K562 (cell line): ENCODE results near the gene RORC. TPM values are rescaled to one million over a fixed set of nuclear protein-coding genes. Genes with fewer than 3 reads are reported as not detected.

Experiments
- JUND ChIP-seq, 2 experiments: IDR thresholded peaks; 2 replicates in 1 of 2; 3 replicates in 1 of 2; pipeline ENCODE4 v1.6.1; 2011; ENCODE audit warnings: borderline replicate concordance in 2 of 2, low read depth in 2 of 2, low read length in 2 of 2, improper control_type of control experiment in 1 of 2, missing biosample characterization in 1 of 2, missing genetic modification characterization in 1 of 2, missing genetic modification reagents in 1 of 2
- MAFK ChIP-seq: IDR thresholded peaks from 2 replicates; pipeline ENCODE4 v1.6.1; 2011; ENCODE audit warnings: low read length, improper control_type of control experiment
- MBD2 ChIP-seq: sonication (generic); IDR thresholded peaks from 2 replicates; pipeline ENCODE4 v1.6.1; 2016; ENCODE audit warnings: low read depth, borderline replicate concordance
- NFRKB ChIP-seq: fragments of 450-650 bp; IDR thresholded peaks from 2 replicates; pipeline ENCODE4 v1.6.1; 2016; ENCODE audit warnings: low read depth
- PHB2 ChIP-seq: fragments of 450-650 bp; IDR thresholded peaks from 2 replicates; pipeline ENCODE4 v1.6.1; 2017; ENCODE audit warnings: low read depth
- POU5F1 ChIP-seq: fragments of 150-350 bp; IDR thresholded peaks from 2 replicates; pipeline ENCODE4 v1.6.1; 2014; ENCODE audit warnings: borderline replicate concordance, low read length, low read depth, mild to moderate bottlenecking; ENCODE audit not compliant: partially characterized antibody
- RBM15 ChIP-seq: fragments of 200-400 bp; formaldehyde crosslinking; IDR thresholded peaks from 2 replicates; pipeline ENCODE4 v1.6.1; 2018; ENCODE audit warnings: mild to moderate bottlenecking, low read length, moderate library complexity; ENCODE audit not compliant: insufficient read depth
- RBM17 ChIP-seq: fragments of 200-400 bp; formaldehyde crosslinking; IDR thresholded peaks from 2 replicates; pipeline ENCODE4 v1.6.1; 2017; ENCODE audit warnings: low read depth, mild to moderate bottlenecking, low read length, borderline replicate concordance
- RBM25 ChIP-seq: fragments of 200-400 bp; formaldehyde crosslinking; IDR thresholded peaks from 2 replicates; pipeline ENCODE4 v1.6.1; 2018; ENCODE audit warnings: low read length, low read depth, moderate library complexity; ENCODE audit not compliant: severe bottlenecking
- STAG1 ChIP-seq: sonication (generic); formaldehyde crosslinking; IDR thresholded peaks from 2 replicates; pipeline ENCODE4 v1.5.0; 2020; ENCODE audit warnings: missing genetic modification reagents, borderline replicate concordance
- STAT5A ChIP-seq: IDR thresholded peaks from 2 replicates; pipeline ENCODE4 v1.6.1; 2012; ENCODE audit warnings: low read length, inconsistent platforms, borderline replicate concordance
- TAF1 ChIP-seq: IDR thresholded peaks from 2 replicates; pipeline ENCODE4 v1.6.1; 2011; ENCODE audit warnings: mild to moderate bottlenecking, low read length, moderate library complexity; ENCODE audit not compliant: insufficient read depth, control insufficient read depth, severe bottlenecking; ENCODE audit errors: extremely low read depth
- THRAP3 ChIP-seq: fragments of 450-650 bp; IDR thresholded peaks from 2 replicates; pipeline ENCODE4 v1.6.1; 2016; ENCODE audit warnings: mild to moderate bottlenecking, inconsistent platforms, borderline replicate concordance
- U2AF2 ChIP-seq: fragments of 200-400 bp; formaldehyde crosslinking; optimal IDR thresholded peaks from 2 replicates; pipeline ENCODE3; 2017; ENCODE audit warnings: low read depth, mild to moderate bottlenecking, low read length
- XRCC3 ChIP-seq: fragments of 450-650 bp; IDR thresholded peaks from 2 replicates; pipeline ENCODE4 v1.6.1; 2017; ENCODE audit warnings: mild to moderate bottlenecking, moderate library complexity
- ZNF23 ChIP-seq: fragments of 250-450 bp; sonication (Bioruptor Pico); IDR thresholded peaks from 2 replicates; pipeline ENCODE4 v1.4.0; 2020; ENCODE audit warnings: mild to moderate bottlenecking
- polyA plus RNA-seq, 8 experiments: library from polyadenylated mRNA; depleted of rRNA in 4 of 8; stranded (reverse) in 5 of 8; unstranded in 3 of 8; fragments of >200 nt; fragmentation: Nextera tagmentation in 2 of 8; fragmentation: Illumina TruSeq in 1 of 8; extraction: Ambion mirVana in 2 of 8; extraction: Trizol in 1 of 8; gene quantifications; 2 replicates each; pipeline versions ENCODE4 v1.2.1 to v1.2.3, GENCODE V29; 2011 to 2014; ENCODE audit warnings: inconsistent platforms in 1 of 8, missing spikeins in 1 of 8
- total RNA-seq, 7 experiments: library from RNA; depleted of rRNA in 6 of 7; stranded (reverse); fragments of >200 nt in 6 of 7; fragmentation: Illumina TruSeq in 2 of 7; extraction: Trizol in 2 of 7; gene quantifications; 2 replicates each; pipeline versions ENCODE4 v1.2.1 to v1.2.3, GENCODE V29; 2011 to 2021; ENCODE audit warnings: low replicate concordance in 1 of 7
- TF ChIP-seq, protein P1 (sequence below): fragments of 450-650 bp; IDR thresholded peaks from 2 replicates; pipeline ENCODE4 v1.6.1; 2016; ENCODE audit warnings: missing biosample characterization, missing genetic modification characterization
- TF ChIP-seq, protein P2 (sequence below): fragments of 450-650 bp; formaldehyde crosslinking; IDR thresholded peaks from 2 replicates; pipeline ENCODE4 v1.4.0; 2020; ENCODE audit warnings: mild to moderate bottlenecking
- TF ChIP-seq, protein P3 (sequence below): sonication (generic); formaldehyde crosslinking; IDR thresholded peaks from 2 replicates; pipeline ENCODE4 v1.8.0; 2023; ENCODE audit warnings: missing genetic modification reagents, mild to moderate bottlenecking, borderline replicate concordance

RORC gene
- total and polyA plus RNA-seq, 9 of the 15 experiments (the other 6 are each of a cell fraction or from before 2014, with no cell fraction given), result not detected

DNA sequence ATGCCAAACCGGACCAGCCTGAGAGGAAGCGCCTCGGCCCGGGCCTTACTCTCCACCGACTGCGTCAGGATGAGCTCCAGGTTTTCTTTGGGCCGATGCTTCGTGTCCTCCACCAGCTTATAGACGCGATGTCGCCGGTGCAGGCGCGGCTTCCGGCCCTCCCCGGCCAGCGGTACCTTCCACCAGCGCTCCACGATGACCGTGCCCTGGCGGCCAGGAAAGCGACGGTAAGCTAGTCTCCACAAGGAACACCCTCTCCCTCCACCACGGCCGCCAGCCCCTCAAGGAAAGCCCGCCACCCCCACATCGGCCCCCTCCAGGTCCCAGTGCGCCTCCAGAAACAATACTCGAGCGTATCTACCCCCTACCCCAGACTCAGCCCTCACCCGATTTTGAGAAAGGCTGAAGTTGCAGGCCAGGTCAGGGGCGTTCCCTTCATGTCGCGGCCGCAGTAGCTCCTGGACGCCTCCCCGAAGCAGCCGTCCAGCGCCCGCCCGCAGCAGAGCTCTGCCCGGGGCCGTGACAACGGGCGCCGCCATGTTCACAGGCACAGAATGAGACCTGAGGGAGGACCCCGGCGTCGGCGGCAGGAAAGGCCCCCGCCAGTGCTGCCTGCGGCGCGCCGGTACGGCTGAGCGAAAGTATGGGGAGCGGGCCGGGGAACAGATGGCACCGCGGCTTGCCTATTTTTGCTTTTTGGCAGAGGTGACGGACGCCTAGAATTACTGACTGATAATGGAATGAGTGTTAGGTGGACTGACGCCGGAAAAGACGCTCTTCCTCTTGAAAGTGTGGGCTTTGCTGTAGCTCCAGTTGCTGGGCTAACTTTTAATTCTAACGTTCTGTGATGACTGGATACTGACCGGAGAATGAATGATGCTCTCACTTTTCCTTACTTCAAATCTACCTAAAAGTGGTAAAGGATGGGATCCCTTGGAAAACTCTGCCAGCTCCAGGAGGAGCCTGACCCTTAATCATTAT lies 68.4 kb downstream of the RORC start, which contains the start of gene MRPL9 (continued):
- TF ChIP-seq, protein P1, sequence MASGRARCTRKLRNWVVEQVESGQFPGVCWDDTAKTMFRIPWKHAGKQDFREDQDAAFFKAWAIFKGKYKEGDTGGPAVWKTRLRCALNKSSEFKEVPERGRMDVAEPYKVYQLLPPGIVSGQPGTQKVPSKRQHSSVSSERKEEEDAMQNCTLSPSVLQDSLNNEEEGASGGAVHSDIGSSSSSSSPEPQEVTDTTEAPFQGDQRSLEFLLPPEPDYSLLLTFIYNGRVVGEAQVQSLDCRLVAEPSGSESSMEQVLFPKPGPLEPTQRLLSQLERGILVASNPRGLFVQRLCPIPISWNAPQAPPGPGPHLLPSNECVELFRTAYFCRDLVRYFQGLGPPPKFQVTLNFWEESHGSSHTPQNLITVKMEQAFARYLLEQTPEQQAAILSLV, result no peak
- TF ChIP-seq, protein P2, sequence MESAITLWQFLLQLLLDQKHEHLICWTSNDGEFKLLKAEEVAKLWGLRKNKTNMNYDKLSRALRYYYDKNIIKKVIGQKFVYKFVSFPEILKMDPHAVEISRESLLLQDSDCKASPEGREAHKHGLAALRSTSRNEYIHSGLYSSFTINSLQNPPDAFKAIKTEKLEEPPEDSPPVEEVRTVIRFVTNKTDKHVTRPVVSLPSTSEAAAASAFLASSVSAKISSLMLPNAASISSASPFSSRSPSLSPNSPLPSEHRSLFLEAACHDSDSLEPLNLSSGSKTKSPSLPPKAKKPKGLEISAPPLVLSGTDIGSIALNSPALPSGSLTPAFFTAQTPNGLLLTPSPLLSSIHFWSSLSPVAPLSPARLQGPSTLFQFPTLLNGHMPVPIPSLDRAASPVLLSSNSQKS (CRISPR knock-in tag), result no peak
- TF ChIP-seq STAG1 (CRISPR knock-in tag) (no peak), POU5F1 (no peak), RBM15 (no peak), MAFK (no peak), U2AF2 (no peak), TAF1 (peak; percentile 95), ZNF23 (CRISPR knock-in tag) (no peak), RBM17 (no peak), PHB2 (no peak), JUND (IDR thresholded peaks at IDR 0.05; ENCODE audit: borderline replicate concordance, low read depth, low read length) (0 out of 2 replicates have a peak, but pooled peaks have one; percentile 43), JUND (tag; IDR thresholded peaks at IDR 0.05; ENCODE audit: borderline replicate concordance, low read depth, low read length) (no peak; the same call in 2 of the 3 replicates), MBD2 (peak; percentile 74), XRCC3 (no peak), STAT5A (no peak), THRAP3 (no peak), RBM25 (no peak), NFRKB (peak; percentile 77)
- TF ChIP-seq, protein P3, sequence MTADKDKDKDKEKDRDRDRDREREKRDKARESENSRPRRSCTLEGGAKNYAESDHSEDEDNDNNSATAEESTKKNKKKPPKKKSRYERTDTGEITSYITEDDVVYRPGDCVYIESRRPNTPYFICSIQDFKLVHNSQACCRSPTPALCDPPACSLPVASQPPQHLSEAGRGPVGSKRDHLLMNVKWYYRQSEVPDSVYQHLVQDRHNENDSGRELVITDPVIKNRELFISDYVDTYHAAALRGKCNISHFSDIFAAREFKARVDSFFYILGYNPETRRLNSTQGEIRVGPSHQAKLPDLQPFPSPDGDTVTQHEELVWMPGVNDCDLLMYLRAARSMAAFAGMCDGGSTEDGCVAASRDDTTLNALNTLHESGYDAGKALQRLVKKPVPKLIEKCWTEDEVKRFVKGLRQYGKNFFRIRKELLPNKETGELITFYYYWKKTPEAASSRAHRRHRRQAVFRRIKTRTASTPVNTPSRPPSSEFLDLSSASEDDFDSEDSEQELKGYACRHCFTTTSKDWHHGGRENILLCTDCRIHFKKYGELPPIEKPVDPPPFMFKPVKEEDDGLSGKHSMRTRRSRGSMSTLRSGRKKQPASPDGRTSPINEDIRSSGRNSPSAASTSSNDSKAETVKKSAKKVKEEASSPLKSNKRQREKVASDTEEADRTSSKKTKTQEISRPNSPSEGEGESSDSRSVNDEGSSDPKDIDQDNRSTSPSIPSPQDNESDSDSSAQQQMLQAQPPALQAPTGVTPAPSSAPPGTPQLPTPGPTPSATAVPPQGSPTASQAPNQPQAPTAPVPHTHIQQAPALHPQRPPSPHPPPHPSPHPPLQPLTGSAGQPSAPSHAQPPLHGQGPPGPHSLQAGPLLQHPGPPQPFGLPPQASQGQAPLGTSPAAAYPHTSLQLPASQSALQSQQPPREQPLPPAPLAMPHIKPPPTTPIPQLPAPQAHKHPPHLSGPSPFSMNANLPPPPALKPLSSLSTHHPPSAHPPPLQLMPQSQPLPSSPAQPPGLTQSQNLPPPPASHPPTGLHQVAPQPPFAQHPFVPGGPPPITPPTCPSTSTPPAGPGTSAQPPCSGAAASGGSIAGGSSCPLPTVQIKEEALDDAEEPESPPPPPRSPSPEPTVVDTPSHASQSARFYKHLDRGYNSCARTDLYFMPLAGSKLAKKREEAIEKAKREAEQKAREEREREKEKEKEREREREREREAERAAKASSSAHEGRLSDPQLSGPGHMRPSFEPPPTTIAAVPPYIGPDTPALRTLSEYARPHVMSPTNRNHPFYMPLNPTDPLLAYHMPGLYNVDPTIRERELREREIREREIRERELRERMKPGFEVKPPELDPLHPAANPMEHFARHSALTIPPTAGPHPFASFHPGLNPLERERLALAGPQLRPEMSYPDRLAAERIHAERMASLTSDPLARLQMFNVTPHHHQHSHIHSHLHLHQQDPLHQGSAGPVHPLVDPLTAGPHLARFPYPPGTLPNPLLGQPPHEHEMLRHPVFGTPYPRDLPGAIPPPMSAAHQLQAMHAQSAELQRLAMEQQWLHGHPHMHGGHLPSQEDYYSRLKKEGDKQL (CRISPR knock-in tag), result no peak
